T-cell (primary cell): ENCODE results near the gene MAB21L1. TPM values are rescaled to one million over a fixed set of nuclear protein-coding genes. Genes with fewer than 3 reads are reported as not detected.

Experiments
- ATAC-seq, 4 experiments: fragments of 200-7000 bp in 3 of 4; fragments of 150-1000 bp in 1 of 4; cut with Tn5 transposase; replicated peaks in 1 of 4; 1 replicate in 3 of 4; 2 replicates in 1 of 4; pipeline ENCODE4 v1.10.0; 2021; ENCODE audit warnings: moderate library complexity in 3 of 4, mild to moderate bottlenecking in 2 of 4, moderate number of reproducible peaks in 1 of 4
- CTCF ChIA-PET, 2 donors: fragments of 300-600 bp; sonication (Branson Sonifier 250); formaldehyde crosslinking; loops; one replicate each; lab custom pipeline; 2022; ENCODE audit warnings: antibody characterized with exemption in 2 of 2; lab: Charles Lee
- POLR2A ChIA-PET, 2 donors: fragments of 300-600 bp; sonication (Branson Sonifier 250); formaldehyde crosslinking; loops; one replicate each; lab custom pipeline; 2022; ENCODE audit warnings: antibody characterized with exemption in 2 of 2; lab: Charles Lee
- DNase-seq, 35 experiments: peaks; one replicate each; pipeline versions ENCODE4 v3.0.0 to v3.0.0-alpha.2; 2013 to 2023
- H3K27ac ChIP-seq: one replicate; pipeline ENCODE4 v1.5.1; 2013; ENCODE audit warnings: low read length
- H3K27me3 ChIP-seq, 2 experiments: replicated peaks in 1 of 2; 1 replicate in 1 of 2; 2 replicates in 1 of 2; pipeline versions ENCODE4 v1.6.1 to v1.7.0; 2013; ENCODE audit warnings: low read length in 1 of 2, mixed read lengths in 1 of 2; ENCODE audit not compliant: control insufficient read depth in 2 of 2, insufficient read depth in 2 of 2; ENCODE audit errors: extremely low read depth in 1 of 2
- H3K36me3 ChIP-seq, 2 donors: 1 replicate in 1 of 2; 2 replicates in 1 of 2; pipeline versions ENCODE4 v1.6.1 to v1.7.0; 2013; ENCODE audit warnings: low read length in 1 of 2; ENCODE audit not compliant: control insufficient read depth in 2 of 2, insufficient read depth in 1 of 2; ENCODE audit errors: extremely low read depth in 1 of 2
- H3K4me1 ChIP-seq, 2 experiments: 1 replicate in 1 of 2; 2 replicates in 1 of 2; pipeline versions ENCODE4 v1.6.1 to v1.7.0; 2013; ENCODE audit warnings: low read length in 2 of 2, mixed read lengths in 1 of 2; ENCODE audit not compliant: insufficient read depth in 2 of 2, control insufficient read depth in 1 of 2; ENCODE audit errors: extremely low read depth in 1 of 2
- H3K4me3 ChIP-seq, 2 donors: 1 replicate in 1 of 2; 2 replicates in 1 of 2; pipeline versions ENCODE4 v1.5.1 to v1.7.0; 2013; ENCODE audit warnings: mild to moderate bottlenecking in 2 of 2, low read length in 1 of 2, moderate library complexity in 1 of 2; ENCODE audit not compliant: control insufficient read depth in 1 of 2; ENCODE audit errors: extremely low read depth in 1 of 2
- H3K9me3 ChIP-seq: 2 replicates; pipeline ENCODE4 v1.7.0; 2013
- H3K27ac Mint-ChIP-seq, 2 donors: one replicate each; pipeline ENCODE4 v1.8.0; 2020 to 2021; ENCODE audit warnings: mild to moderate bottlenecking in 2 of 2, mixed read lengths in 2 of 2
- H3K27me3 Mint-ChIP-seq, 2 donors: one replicate each; pipeline ENCODE4 v1.8.0; 2021 to 2022; ENCODE audit warnings: mixed read lengths in 2 of 2
- H3K36me3 Mint-ChIP-seq: one replicate; pipeline ENCODE4 v1.8.0; 2021; ENCODE audit warnings: mixed read lengths
- H3K4me1 Mint-ChIP-seq, 3 donors: one replicate each; pipeline ENCODE4 v1.8.0; 2020 to 2022; ENCODE audit warnings: mixed read lengths in 3 of 3, mild to moderate bottlenecking in 1 of 3
- H3K4me3 Mint-ChIP-seq, 3 donors: one replicate each; pipeline ENCODE4 v1.8.0; 2020 to 2022; ENCODE audit warnings: mild to moderate bottlenecking in 3 of 3, mixed read lengths in 3 of 3, moderate library complexity in 3 of 3
- H3K9me3 Mint-ChIP-seq, 3 donors: one replicate each; pipeline ENCODE4 v1.8.0; 2020 to 2022; ENCODE audit warnings: mixed read lengths in 3 of 3
- whole genome bisulfite sequencing: methylation state at CpG from one replicate; pipeline ENCODE4 v1.1.5; 2013; ENCODE audit warnings: missing lambda C conversion rate; ENCODE audit not compliant: insufficient coverage; 5-methylcytosine and 5-hydroxymethylcytosine counted together
- total RNA-seq, 35 experiments: library from RNA in 6 of 35; stranded (reverse) in 6 of 35; fragments of 120-200 nt in 1 of 35; gene quantifications; one replicate each; pipeline versions ENCODE4 v1.2.1 to v1.2.4 and lab custom pipeline; 2013 to 2026

The MAB21L1 gene
- total RNA-seq, 5 donors from 2014 or later (not counting 1 experiment from before 2014, with no cell fraction given): not detected

DNA sequence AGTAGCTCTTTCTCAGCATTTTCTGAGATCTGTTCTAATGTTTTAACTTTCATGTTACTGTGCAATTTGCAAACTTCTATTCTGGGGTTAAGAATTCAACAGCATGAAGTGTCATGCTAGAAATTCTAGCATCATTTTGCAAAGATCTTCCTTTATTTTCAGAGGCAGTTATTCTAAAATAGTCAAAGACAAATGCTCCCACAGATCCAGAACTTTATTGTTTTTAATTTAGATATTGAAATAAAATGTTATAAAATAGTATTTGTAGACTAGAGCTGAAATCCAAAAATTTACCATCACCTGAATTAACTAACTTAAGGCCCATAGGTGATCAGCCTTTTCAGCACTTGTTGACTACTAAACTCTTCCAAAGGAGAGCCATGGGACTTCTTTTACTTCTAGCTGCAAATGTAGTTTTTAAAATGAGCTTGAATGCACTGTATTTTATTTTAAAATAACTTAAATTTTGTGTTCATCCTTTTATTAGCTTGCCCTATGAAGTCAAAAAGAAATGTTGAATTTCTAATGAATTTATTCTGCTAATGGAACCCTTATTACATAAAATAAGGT is 3.2 kb downstream of the MAB21L1 start:
- Mint-ChIP-seq H3K27me3 (peaks cover 67 to 78% of the 10 kb centered on the region in 2 donors), H3K4me1 (peaks cover 25 to 47% (median 43%) of the 10 kb centered on the region in 3 donors)

DNA sequence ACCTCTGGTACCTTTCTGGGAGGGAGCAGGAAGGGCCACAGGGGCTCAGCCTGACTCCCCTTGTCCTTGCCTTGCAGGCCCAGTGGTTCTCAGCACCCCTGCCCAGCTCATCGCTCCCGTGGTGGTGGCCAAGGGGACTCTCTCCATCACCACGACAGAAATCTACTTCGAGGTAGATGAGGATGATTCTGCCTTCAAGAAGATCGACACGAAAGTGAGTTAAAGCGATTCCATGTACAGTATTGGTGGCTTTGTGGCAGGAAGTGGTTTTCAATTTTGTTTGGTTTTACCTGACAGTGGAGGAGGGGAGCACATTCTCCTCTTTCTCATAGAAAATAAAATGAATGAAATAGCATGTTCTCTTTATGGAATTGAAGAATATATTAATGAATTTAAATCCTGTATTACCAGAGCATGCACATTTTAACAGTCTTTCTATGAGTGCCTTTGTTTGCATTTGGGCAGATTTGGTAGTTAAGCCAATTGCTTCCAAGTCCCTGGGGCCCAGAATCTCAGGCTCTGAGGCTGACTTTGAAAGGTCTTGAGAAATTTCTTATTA is 4.1 kb downstream of the MAB21L1 start:
- ChIA-PET POLR2A (no interaction called here), CTCF (no interaction called here)
- ATAC-seq (no peak), DNase-seq (no peak)
- H3K4me3 Mint-ChIP-seq: no peak overlapping the region
- peaks cover 63 to 73% of the 10 kb centered on the region in 2 donors for H3K27me3 Mint-ChIP-seq
- H3K4me1 ChIP-seq: peaks cover 15 to 29% of the 10 kb centered on the region in 2 experiments
- H3K36me3 ChIP-seq: no peaks in the 10 kb centered on the region
- H3K27me3 ChIP-seq: peaks cover 22 to 36% of the 10 kb centered on the region in 2 experiments
- no peak overlapping the region for H3K27ac ChIP-seq
- WGBS: no CpG with 5 or more reads among the region's 7 CpGs
- no peaks in the 10 kb centered on the region for H3K9me3 ChIP-seq
- peaks cover 7% of the 10 kb centered on the region for H3K36me3 Mint-ChIP-seq
- H3K9me3 Mint-ChIP-seq: peaks cover 0 to 16% (median 15%) of the 10 kb centered on the region in 3 donors
- peaks cover 25 to 47% (median 39%) of the 10 kb centered on the region in 3 donors for H3K4me1 Mint-ChIP-seq
- H3K4me3 ChIP-seq: peak overlapping the region in 1 of 2 donors; percentile 35
- H3K27ac Mint-ChIP-seq: no peak overlapping the region

More for the DNA sequence above, 3.2 kb downstream of the MAB21L1 start:
- H3K9me3 Mint-ChIP-seq: peaks cover 0 to 14% (median 13%) of the 10 kb centered on the region in 3 donors
- ChIA-PET CTCF (no interaction called here), POLR2A (no interaction called here)
- ATAC-seq (no peak), DNase-seq (no peak)
- Histone ChIP-seq H3K27me3 (peaks cover 24 to 39% of the 10 kb centered on the region in 2 experiments), H3K27ac (no peak overlapping the region), H3K4me3 (no peak overlapping the region), H3K4me1 (peaks cover 15 to 29% of the 10 kb centered on the region in 2 experiments), H3K36me3 (no peaks in the 10 kb centered on the region), H3K9me3 (no peaks in the 10 kb centered on the region)
- peaks cover 7% of the 10 kb centered on the region for H3K36me3 Mint-ChIP-seq
- no peak overlapping the region for H3K4me3 Mint-ChIP-seq
- no peak overlapping the region for H3K27ac Mint-ChIP-seq

DNA sequence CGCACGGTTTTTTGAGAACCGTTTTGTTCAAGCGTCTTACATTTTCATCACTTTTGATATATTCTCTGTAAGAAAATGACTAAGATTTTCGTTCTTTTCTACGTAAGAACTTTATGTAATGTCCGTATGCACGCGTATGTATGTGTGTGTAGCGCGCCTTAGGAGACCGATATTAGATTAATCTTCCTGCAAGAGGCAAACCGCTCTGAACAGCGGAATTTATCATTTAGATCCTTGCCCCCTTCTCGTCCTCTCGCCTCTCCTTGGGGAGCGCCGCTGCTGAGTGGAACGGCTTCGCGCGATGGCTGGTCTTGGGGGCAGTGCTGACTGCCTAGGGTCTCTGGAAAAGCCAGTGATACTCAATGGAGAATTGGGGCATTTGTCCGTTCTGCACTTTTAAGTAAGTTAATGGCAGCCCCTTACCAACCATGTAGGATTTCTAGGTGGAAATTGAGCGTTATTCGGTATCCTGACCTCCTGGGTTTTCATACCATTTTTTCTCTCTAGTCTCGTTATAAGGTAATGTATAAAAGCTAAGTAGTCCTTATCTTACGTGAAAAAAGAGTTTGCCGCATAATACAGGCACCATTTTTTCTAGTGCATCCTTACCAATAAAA is 4.7 kb downstream of the MAB21L1 start:
- H3K4me3 Mint-ChIP-seq: peak overlapping the region in 1 of 3 donors; percentile 54
- H3K27ac Mint-ChIP-seq: no peak overlapping the region
- no peak overlapping the region for H3K27ac ChIP-seq
- ChIA-PET CTCF (no interaction called here), POLR2A (no interaction called here)
- ATAC-seq: no peak
- H3K4me1 ChIP-seq: peaks cover 15 to 29% of the 10 kb centered on the region in 2 experiments
- peaks cover 0 to 16% (median 15%) of the 10 kb centered on the region in 3 donors for H3K9me3 Mint-ChIP-seq
- peaks cover 57 to 67% of the 10 kb centered on the region in 2 donors for H3K27me3 Mint-ChIP-seq
- no peak for DNase-seq
- no peaks in the 10 kb centered on the region for H3K9me3 ChIP-seq
- peaks cover 25 to 45% (median 34%) of the 10 kb centered on the region in 3 donors for H3K4me1 Mint-ChIP-seq
- peak overlapping the region in 1 of 2 donors; percentile 35 for H3K4me3 ChIP-seq
- H3K27me3 ChIP-seq: peaks cover 20 to 36% of the 10 kb centered on the region in 2 experiments
- peaks cover 7% of the 10 kb centered on the region for H3K36me3 Mint-ChIP-seq
- H3K36me3 ChIP-seq: no peaks in the 10 kb centered on the region
- WGBS: 34% methylated on average over 13 of the region's 28 CpGs

DNA sequence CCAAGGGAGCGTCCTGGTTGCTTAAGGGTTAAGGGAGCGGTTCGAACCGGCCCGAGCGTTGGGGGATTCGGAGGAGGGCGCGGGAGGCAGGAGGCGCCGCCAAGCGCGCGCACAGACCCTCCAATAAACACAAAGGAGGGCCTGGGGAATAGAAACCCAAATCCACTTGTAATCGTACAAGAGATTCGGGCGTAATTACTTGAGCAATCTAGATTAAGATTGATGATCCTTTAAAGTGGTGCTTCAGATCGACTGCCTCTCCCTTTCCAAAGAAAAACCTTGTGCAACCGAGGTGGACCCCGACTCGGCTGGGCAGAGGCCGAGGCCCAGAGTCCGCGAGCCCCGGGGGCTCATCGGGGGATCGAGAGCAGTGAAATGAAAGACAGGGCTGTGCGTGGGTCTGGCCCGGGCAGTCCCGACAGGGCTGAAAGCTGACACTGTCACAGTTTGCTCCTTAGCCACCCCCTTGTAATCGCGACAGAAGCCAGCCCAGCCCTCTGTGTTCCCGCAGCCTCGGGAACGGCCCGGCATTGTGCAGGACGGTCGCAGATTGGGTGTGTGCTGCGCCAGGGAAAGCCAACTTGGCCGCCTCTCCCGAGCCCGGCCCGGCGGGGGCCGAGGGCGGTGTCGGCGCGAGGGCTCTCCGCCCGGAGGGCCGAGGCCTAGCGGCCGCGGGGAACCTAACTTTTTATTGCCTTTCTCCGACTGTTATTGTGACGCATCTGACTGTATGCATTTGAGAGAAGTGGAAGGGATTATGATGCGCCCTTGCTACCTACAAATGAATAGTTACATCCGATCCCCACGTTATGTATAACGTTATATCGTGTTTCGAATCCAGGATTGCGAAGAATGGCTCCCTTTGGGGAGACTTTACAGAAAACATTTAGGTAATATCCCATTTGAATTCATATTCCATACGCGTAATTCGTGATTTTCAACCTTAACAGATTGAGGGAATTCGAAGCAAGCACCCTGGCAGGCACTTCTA is 5.5 kb downstream of the MAB21L1 start:
- H3K27ac Mint-ChIP-seq: no peak overlapping the region
- H3K4me1 Mint-ChIP-seq: peaks cover 18 to 36% (median 26%) of the 10 kb centered on the region in 3 donors
- H3K4me1 ChIP-seq: peaks cover 11 to 21% of the 10 kb centered on the region in 2 experiments
- H3K4me3 ChIP-seq: peak overlapping the region in 1 of 2 donors; percentile 35
- ChIA-PET CTCF (no interaction called here), POLR2A (no interaction called here)
- 10% methylated on average over 38 of the region's 68 CpGs for WGBS
- no peak for ATAC-seq
- no peak overlapping the region for H3K27ac ChIP-seq
- no peak for DNase-seq
- peaks cover 16 to 28% of the 10 kb centered on the region in 2 experiments for H3K27me3 ChIP-seq
- peaks cover 0 to 16% (median 13%) of the 10 kb centered on the region in 3 donors for H3K9me3 Mint-ChIP-seq
- peak overlapping the region in 1 of 3 donors; percentile 54 for H3K4me3 Mint-ChIP-seq
- H3K36me3 Mint-ChIP-seq: peaks cover 6% of the 10 kb centered on the region
- peaks cover 50 to 59% of the 10 kb centered on the region in 2 donors for H3K27me3 Mint-ChIP-seq
- H3K36me3 ChIP-seq: no peaks in the 10 kb centered on the region
- H3K9me3 ChIP-seq: no peaks in the 10 kb centered on the region

DNA sequence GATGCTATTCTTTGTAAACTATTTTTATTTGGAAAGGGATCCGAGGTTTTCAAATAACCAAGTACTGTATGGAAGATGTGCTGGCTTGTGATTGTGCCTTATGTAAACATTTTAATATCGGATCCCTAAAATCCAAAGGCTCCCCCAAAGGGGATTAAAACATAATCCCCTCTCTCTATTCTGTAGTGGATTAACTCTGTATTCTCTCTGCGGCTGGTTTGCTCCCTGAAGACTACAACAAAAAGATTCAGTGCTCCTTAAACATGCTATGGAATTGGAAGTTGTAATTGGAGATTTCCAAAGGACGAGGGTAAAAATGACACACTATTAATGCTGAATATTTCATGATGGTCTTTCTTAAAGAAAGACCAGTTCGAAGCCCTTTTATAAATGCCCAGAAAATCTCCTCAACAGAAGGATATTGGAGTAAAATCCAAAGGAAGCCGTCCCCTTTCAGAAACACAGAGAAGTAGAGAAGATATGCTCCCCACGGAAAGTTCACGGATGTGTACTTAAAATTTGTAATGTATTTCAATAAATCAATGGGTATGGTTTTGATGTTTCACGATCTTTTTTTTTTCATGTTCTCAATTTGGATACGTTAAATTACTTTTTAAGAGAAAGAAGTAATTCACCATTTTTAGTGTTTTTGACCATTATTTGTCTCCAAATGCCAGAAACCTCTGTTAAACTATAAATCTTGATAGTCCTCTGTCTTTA is 6.5 kb downstream of the MAB21L1 start:
- peaks cover 6 to 11% of the 10 kb centered on the region in 2 experiments for H3K4me1 ChIP-seq
- no peaks in the 10 kb centered on the region for H3K9me3 ChIP-seq
- no CpG with 5 or more reads among the region's 10 CpGs for whole genome bisulfite sequencing
- Mint-ChIP-seq H3K27me3 (peaks cover 42 to 49% of the 10 kb centered on the region in 2 donors), H3K4me3 (peak overlapping the region in 1 of 3 donors; percentile 54), H3K9me3 (peaks cover 0 to 16% (median 13%) of the 10 kb centered on the region in 3 donors), H3K4me1 (peaks cover 9 to 26% (median 16%) of the 10 kb centered on the region in 3 donors), H3K36me3 (peaks cover 2% of the 10 kb centered on the region), H3K27ac (peak overlapping the region in 1 of 2 donors; percentile 67)
- no peaks in the 10 kb centered on the region for H3K36me3 ChIP-seq
- H3K4me3 ChIP-seq: no peak overlapping the region
- DNase-seq: no peak
- ChIA-PET CTCF (no interaction called here), POLR2A (interaction anchor here in 1 of 2 donors (0.6 kb wide), 1 partner anchor 37 kb away, joined by 4 read pairs; no protein-coding TSS in a partner anchor)
- no peak for ATAC-seq
- H3K27ac ChIP-seq: no peak overlapping the region
- peaks cover 16 to 18% of the 10 kb centered on the region in 2 experiments for H3K27me3 ChIP-seq
